NCI-H1105 (cell line): ENCODE results near the gene MGA.

Experiments used
- DNase-seq: peaks from one replicate; lab custom pipeline; 2025; lab: John Stamatoyannopoulos, UW

MGA gene

GRCh38 chr15:41809121-41809520 is 148.9 kb downstream of the MGA start:
- DNase-seq: no peak

GRCh38 chr15:41809526-41810220 is 149.5 kb downstream of the MGA start:
- DNase-seq: no peak

- no peak for DNase-seq
Measured at GRCh38 chr15:41810651-41811431, 150.6 kb downstream of the MGA start.

DNA sequence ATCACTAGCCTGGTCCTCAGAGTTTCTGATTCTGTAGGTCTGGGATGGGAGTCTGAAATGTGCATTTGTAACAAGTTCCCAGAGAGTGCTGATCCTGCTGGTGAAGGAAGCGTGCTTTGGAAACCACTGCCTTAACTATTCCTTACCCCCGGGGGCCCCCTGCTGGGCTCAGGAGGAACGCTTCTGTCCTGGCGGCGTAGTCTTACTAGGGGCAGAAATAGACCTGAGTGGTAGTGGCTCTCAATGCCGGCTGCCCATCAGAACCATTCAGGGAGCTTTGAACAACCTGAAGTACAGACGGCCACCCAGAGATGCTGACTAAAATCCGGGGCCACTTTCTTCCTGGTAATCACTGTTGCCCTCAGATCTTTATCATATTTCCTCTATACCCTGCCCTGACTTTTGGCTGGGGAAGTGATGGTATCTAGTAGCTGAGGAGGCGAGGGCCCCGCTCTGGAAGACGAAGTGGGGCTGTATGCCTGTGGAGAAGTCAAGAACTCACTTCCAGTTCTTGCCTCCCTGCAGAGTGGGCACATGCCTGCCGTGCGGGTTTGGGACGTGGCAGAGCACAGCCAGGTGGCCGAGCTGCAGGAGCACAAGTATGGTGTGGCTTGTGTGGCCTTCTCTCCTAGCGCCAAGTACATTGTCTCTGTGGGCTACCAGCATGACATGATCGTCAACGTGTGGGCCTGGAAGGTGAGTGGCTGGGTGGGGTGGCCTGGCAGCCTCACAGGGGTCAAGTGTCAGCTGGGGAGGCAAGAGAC is 151.4 kb downstream of the MGA start:
- DNase-seq: peak; percentile 41

DNA sequence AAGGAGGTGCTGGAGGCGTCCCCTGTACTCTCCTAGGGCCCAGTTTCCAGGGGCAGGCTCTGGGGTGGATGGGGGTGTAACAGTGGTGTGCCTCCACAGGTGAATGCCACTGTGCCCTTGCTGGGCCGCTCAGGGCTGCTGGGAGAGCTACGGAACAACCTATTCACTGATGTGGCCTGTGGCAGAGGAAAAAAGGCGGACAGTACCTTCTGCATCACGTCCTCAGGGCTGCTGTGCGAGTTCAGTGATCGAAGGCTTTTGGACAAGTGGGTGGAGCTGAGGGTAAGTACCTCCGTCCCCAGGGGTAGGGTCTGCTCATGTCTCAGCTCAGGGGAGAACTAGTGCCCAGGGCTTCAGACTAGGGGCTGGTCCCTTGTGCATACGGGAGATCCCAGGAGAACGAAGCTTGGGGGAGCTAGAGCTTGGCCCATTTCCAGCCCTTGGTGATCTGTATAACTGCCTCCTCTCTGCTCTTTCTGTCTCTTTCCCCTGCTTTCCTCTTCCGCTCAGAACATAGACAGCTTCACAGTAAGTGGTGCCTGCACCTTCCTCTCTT is 152.7 kb downstream of the MGA start:
- DNase-seq: no peak

DNA sequence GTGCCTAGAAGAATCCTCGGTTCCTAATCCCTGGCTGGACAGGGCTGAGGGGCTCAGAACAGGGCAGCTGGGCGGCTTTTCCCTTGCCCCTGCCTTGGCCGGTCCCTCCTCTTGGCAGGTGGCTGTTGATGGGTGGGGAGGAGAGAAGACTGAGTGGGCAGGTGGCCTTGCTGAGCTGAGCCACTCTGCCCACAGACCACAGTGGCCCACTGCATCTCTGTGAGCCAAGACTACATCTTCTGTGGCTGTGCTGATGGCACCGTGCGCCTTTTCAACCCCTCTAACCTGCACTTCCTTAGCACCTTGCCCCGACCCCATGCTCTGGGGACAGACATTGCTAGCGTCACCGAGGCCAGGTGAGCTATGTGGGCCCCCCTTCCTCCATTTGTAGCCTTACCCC is 153.2 kb downstream of the MGA start:
- DNase-seq: no peak

GRCh38 chr15:41814534-41814933 is 154.3 kb downstream of the MGA start:
- DNase-seq: no peak

DNA sequence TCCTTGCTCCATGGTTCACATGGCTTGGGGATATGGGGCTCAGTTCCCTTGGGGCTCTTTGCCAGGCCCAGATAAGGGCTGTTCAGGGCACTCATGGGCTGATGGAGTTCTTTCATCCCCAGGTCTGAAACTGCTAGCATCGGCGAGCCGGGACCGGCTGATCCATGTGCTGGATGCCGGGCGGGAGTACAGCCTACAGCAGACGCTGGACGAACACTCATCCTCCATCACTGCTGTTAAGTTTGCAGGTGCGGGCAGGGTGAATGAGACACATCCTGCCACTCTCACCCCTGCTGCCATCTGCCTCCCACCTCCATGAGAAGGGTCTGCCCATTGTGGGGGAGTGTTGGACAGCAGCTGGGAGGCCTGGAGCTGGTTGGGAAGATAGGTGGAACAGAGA is 156.6 kb downstream of the MGA start:
- no peak for DNase-seq

DNA sequence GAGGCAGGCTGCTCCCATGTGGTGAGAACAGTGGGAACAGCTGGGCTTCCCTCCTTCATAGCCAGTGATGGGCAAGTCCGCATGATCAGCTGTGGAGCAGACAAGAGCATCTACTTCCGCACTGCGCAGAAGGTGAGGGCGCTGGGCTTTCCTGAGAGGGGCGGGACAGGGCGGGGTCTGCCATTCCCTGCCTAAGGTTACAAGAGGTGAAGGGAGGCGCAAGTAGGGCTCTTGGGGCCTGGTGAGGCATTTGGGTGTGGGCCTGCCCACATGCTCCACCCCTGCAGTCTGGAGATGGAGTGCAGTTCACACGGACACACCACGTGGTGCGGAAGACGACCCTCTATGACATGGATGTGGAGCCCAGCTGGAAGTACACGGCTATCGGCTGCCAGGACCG is 157.1 kb downstream of the MGA start:
- no peak for DNase-seq

DNA sequence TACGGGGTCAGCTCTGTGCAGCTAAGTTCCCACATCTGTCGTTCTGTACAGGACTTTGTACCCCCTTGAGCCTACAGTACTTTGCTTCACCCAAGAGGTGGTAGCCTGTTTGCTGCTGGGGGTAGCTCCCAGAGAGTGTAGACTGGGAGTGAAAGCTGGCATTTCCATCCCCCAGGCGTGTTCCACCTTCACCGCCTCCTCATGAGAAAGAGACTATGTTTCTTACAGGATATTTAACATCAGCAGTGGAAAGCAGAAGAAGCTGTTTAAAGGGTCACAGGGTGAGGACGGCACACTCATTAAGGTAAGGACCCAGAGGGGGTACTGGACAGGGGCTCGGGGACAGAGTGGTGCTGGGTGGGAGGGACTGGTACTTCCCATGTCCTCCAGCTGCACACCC is 157.6 kb downstream of the MGA start:
- no peak for DNase-seq

DNA sequence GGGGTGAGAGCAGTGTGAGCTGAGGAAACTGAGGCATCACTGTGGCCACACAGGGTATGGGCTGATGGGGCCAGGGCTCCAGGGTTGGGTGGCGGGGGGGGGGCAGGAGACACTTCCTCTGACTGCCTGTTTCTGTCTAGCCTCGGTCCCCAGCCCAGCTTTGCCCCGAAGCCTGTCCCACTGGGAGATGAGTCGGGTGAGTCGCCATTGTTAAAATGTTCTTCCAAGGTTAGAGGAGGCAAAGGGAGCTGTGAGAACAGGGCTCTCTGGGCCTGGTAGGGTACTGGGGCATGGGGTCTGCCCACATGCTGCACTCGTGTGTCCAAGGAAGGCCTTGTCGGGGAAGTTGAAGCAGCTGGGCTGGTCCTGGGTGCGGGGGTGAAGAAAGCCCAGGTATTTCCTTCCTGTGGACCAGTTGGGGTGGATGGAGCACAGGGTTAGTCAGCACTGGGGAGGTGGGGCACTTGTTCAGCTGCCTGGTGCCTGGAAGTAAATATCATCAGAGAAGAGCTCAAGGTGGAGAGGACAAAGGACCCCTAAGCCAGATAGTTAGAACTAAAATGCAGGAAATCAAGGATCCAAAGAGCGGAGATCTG is 159.3 kb downstream of the MGA start:
- DNase-seq: no peak

DNA sequence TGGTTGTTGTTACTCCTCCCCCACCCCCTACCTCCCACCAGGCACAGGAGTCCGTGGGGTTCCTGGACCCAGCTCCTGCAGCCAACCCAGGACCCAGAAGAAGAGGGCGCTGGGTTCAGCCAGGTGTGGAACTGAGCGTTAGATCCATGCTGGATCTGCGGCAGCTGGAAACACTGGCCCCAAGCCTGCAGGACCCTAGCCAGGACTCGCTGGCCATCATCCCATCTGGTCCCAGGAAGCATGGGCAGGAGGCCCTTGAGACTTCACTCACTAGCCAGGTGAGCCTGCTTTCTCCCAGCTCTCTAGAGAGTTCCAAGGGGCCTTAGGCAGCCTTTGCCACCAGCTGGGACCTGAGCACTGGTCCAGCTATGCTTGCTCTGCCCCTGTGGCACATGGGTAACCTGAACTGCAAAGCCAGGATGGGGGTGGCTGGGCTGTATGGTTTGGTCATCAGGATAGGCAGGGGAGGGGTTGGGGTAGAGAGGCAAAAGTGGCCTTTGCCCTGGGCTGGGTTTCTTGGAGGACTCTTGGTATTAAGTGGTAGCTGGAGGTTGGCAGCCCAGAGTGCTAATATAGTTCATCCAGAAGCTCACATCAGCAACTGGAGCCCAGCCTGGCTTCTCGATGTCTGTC is 160.7 kb downstream of the MGA start:
- no peak for DNase-seq

GRCh38 chr15:41821831-41822230 is 161.6 kb downstream of the MGA start:
- no peak for DNase-seq

- DNase-seq: no peak
Measured at GRCh38 chr15:41822471-41822870, 162.3 kb downstream of the MGA start.
